B cell (primary cell): ENCODE data around the gene SS18L1. TPM values are rescaled to one million over a fixed set of nuclear protein-coding genes. Genes with fewer than 3 reads are reported as not detected.

Source experiments
- ATAC-seq: fragments of 200-7000 bp; cut with Tn5 transposase; one replicate; pipeline ENCODE4 v1.10.0; 2021; ENCODE audit warnings: low read depth, mild to moderate bottlenecking, moderate number of reproducible peaks, moderate library complexity
- CTCF ChIA-PET: fragments of 350-600 bp; sonication (Branson Sonifier 250); formaldehyde crosslinking; loops from one replicate; lab custom pipeline; 2021; ENCODE audit warnings: antibody characterized with exemption, inconsistent platforms; lab: Charles Lee
- POLR2A ChIA-PET: fragments of 350-600 bp; sonication (Branson Sonifier 250); formaldehyde crosslinking; loops from one replicate; lab custom pipeline; 2021; ENCODE audit warnings: antibody characterized with exemption; lab: Charles Lee
- DNase-seq: peaks from one replicate; pipeline ENCODE4 v3.0.0; 2013
- H2AFZ ChIP-seq: 2 replicates; pipeline ENCODE4 v1.6.1; 2012; ENCODE audit warnings: mild to moderate bottlenecking, low read depth, low read length; ENCODE audit not compliant: insufficient read depth, poor library complexity, severe bottlenecking
- H3K27ac ChIP-seq, 2 donors: 1 replicate in 1 of 2; 2 replicates in 1 of 2; pipeline ENCODE4 v1.5.1; 2012 to 2013; ENCODE audit warnings: low read length in 2 of 2, mild to moderate bottlenecking in 2 of 2, moderate library complexity in 1 of 2
- H3K27me3 ChIP-seq, 4 experiments: fragments of 200-600 bp in 1 of 4; sonication (generic) in 1 of 4; replicated peaks in 1 of 4; 1 replicate in 2 of 4; 2 replicates in 2 of 4; pipeline versions ENCODE4 v1.6.1 to v1.7.0; 2013 to 2016; ENCODE audit warnings: low read length in 3 of 4, mild to moderate bottlenecking in 2 of 4, mixed read lengths in 1 of 4, moderate library complexity in 1 of 4; ENCODE audit not compliant: insufficient read depth in 4 of 4, control insufficient read depth in 3 of 4; ENCODE audit errors: control extremely low read depth in 1 of 4
- H3K36me3 ChIP-seq, 2 experiments: replicated peaks in 1 of 2; 1 replicate in 1 of 2; 2 replicates in 1 of 2; pipeline versions ENCODE4 v1.6.1 to v1.7.1; 2013; ENCODE audit warnings: low read length in 1 of 2; ENCODE audit not compliant: insufficient read depth in 2 of 2, control insufficient read depth in 1 of 2; ENCODE audit errors: control extremely low read depth in 1 of 2, extremely low read depth in 1 of 2
- H3K4me1 ChIP-seq, 2 donors: fragments of 200-600 bp in 1 of 2; sonication (generic) in 1 of 2; 1 replicate in 1 of 2; 2 replicates in 1 of 2; pipeline versions ENCODE4 v1.5.1 to v1.6.1; 2013 to 2017; ENCODE audit warnings: low read length in 2 of 2; ENCODE audit not compliant: control insufficient read depth in 2 of 2, insufficient read depth in 2 of 2
- H3K4me2 ChIP-seq: replicated peaks from 2 replicates; pipeline ENCODE3; 2012; ENCODE audit warnings: mild to moderate bottlenecking, low read depth, low read length; ENCODE audit not compliant: poor library complexity, severe bottlenecking
- H3K4me3 ChIP-seq, 5 experiments: fragments of 200-600 bp in 1 of 5; sonication (generic) in 1 of 5; 1 replicate in 3 of 5; 2 replicates in 2 of 5; pipeline versions ENCODE4 v1.5.1 to v1.7.0; 2011 to 2016; ENCODE audit warnings: low read length in 4 of 5, mild to moderate bottlenecking in 4 of 5, low read depth in 2 of 5, control low read depth in 1 of 5, moderate library complexity in 1 of 5; ENCODE audit not compliant: insufficient read depth in 1 of 5; ENCODE audit errors: control extremely low read depth in 1 of 5, extremely low read depth in 1 of 5
- H3K79me2 ChIP-seq: fragments of 200-600 bp; sonication (generic); one replicate; pipeline ENCODE4 v1.6.0; 2016; ENCODE audit warnings: low read length; ENCODE audit not compliant: control insufficient read depth, insufficient read depth
- H3K9ac ChIP-seq: fragments of 200-600 bp; sonication (generic); 2 replicates; pipeline ENCODE4 v1.6.1; 2017; ENCODE audit warnings: mild to moderate bottlenecking, low read length, moderate library complexity
- H3K9me3 ChIP-seq, 3 donors: one replicate each; pipeline versions ENCODE4 v1.6.1 to v1.7.1; 2013; ENCODE audit warnings: low read length in 2 of 3; ENCODE audit not compliant: control insufficient read depth in 2 of 3, insufficient read depth in 1 of 3; ENCODE audit errors: control extremely low read depth in 1 of 3
- H4K20me1 ChIP-seq: 2 replicates; pipeline ENCODE4 v1.6.0; 2012; ENCODE audit warnings: mild to moderate bottlenecking, low read length; ENCODE audit not compliant: insufficient read depth, control insufficient read depth, poor library complexity, severe bottlenecking
- H3K27ac Mint-ChIP-seq: one replicate; pipeline ENCODE4 v1.8.0; 2021; ENCODE audit warnings: mixed read lengths
- H3K27me3 Mint-ChIP-seq: one replicate; pipeline ENCODE4 v1.8.0; 2021; ENCODE audit warnings: mixed read lengths
- H3K4me1 Mint-ChIP-seq: one replicate; pipeline ENCODE4 v1.8.0; 2021; ENCODE audit warnings: mixed read lengths
- H3K4me3 Mint-ChIP-seq: one replicate; pipeline ENCODE4 v1.8.0; 2021; ENCODE audit warnings: mixed read lengths
- H3K9me3 Mint-ChIP-seq: one replicate; pipeline ENCODE4 v1.8.0; 2022; ENCODE audit warnings: mixed read lengths; ENCODE audit not compliant: insufficient read depth
- EZH2 ChIP-seq: IDR thresholded peaks from 2 replicates; pipeline ENCODE4 v1.6.1; 2012; ENCODE audit warnings: borderline replicate concordance, low read depth, mild to moderate bottlenecking, moderate library complexity, low read length; ENCODE audit not compliant: insufficient read depth, poor library complexity, severe bottlenecking
- WGBS: methylation state at CpG from one replicate; pipeline ENCODE4 v1.1.5; 2013; ENCODE audit warnings: missing lambda C conversion rate; ENCODE audit not compliant: insufficient coverage; 5-methylcytosine and 5-hydroxymethylcytosine counted together
- intact Hi-C: fragments of 100-400 bp; cut with micrococcal nuclease; formaldehyde crosslinking; loops from one replicate; pipeline ENCODE4 v1.10.0; 2022
- polyA plus RNA-seq: library from polyadenylated mRNA; depleted of rRNA; stranded (reverse); fragments of >200 nt; gene quantifications from 2 replicates; pipeline ENCODE4 v1.2.3, GENCODE V29; 2012
- total RNA-seq, 2 donors: library from RNA; stranded (reverse); fragments of 120-200 nt in 1 of 2; gene quantifications; 1 replicate in 1 of 2; 2 replicates in 1 of 2; pipeline versions ENCODE4 v1.2.3 to v1.2.4, GENCODE V29; 2013 to 2022
- TF ChIP-seq, protein P1 (sequence below): fragments of 200-600 bp; IDR thresholded peaks from one replicate; pipeline ENCODE4 v1.8.0; 2022; ENCODE audit warnings: antibody characterized with exemption, mild to moderate bottlenecking

Gene SS18L1
- total and polyA plus RNA-seq, 2 donors (not counting 1 experiment from before 2014, with no cell fraction given) = 15.4 to 20.7 TPM

DNA sequence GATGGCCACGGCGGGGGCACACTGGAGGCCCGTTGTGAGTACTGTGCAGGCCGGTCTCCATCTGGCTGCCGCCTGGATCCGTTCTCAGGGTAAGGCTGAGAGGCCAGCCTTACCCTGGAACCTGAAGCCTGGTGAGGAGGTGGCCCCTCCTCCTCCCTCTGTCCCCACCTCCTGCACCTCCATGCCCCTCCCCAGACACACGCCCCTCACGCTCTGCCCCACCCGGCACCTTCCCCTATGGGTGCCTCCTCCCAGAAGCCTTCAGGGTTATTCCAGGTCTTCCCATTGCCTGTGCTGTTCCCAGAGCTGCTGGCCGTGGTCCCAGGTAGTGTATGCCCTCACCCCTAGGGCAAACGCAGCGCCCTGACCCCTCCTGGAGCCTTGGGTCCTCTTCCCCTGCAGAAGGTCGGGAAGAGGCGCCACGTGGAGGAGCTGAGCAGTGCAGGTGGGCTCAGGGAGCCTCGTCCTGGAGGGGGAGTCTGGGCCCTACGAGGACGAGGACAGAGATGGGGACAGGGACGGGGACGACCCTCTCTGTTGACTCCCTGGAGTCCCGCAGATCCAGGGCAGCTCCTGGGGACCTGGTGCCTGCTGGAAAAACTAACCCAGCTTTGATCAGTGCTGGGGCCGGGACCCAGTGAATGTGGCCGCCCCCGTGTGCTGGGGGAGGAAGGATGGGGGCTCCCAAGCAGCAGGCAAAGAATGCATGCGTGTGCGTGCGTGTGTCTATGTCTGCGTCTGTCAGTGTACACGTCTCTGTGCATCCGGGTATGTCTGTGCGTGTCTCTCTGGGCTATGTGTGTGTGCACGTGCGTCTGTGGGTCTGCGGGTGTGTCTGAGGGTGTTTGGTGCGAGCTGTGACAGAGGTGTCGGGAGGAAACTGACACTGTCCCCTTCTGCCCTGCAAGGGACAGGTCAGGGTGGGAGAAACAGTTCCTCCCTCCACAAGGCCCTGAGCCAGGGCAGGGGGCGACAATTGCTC, 84.7 kb downstream of the SS18L1 start:
- ChIA-PET POLR2A (no interaction called here), CTCF (no interaction called here)
- DNase-seq = no peak
- Histone ChIP-seq H3K4me2 (no peak overlapping the region), H2AFZ (no peak overlapping the region), H3K9me3 (peaks cover 0 to 11% (median 0%) of the 10 kb centered on the region in 3 donors), H3K4me1 (no peaks in the 10 kb centered on the region), H3K4me3 (no peak overlapping the region), H3K36me3 (no peaks in the 10 kb centered on the region), H3K79me2 (no peaks in the 10 kb centered on the region), H3K27me3 (peaks cover 0 to 27% (median 2%) of the 10 kb centered on the region in 4 experiments), H3K9ac (no peak overlapping the region), H4K20me1 (no peaks in the 10 kb centered on the region), H3K27ac (no peak overlapping the region)
- Mint-ChIP-seq H3K4me1 (no peaks in the 10 kb centered on the region), H3K4me3 (no peak overlapping the region), H3K9me3 (no peaks in the 10 kb centered on the region), H3K27ac (no peak overlapping the region), H3K27me3 (peaks cover 18% of the 10 kb centered on the region)
- intact Hi-C loops = no loop called here
- no peak for ATAC-seq
- TF ChIP-seq EZH2 = no peak
- TF ChIP-seq, protein P1, sequence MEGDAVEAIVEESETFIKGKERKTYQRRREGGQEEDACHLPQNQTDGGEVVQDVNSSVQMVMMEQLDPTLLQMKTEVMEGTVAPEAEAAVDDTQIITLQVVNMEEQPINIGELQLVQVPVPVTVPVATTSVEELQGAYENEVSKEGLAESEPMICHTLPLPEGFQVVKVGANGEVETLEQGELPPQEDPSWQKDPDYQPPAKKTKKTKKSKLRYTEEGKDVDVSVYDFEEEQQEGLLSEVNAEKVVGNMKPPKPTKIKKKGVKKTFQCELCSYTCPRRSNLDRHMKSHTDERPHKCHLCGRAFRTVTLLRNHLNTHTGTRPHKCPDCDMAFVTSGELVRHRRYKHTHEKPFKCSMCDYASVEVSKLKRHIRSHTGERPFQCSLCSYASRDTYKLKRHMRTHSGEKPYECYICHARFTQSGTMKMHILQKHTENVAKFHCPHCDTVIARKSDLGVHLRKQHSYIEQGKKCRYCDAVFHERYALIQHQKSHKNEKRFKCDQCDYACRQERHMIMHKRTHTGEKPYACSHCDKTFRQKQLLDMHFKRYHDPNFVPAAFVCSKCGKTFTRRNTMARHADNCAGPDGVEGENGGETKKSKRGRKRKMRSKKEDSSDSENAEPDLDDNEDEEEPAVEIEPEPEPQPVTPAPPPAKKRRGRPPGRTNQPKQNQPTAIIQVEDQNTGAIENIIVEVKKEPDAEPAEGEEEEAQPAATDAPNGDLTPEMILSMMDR = no peak
- 62% methylated on average over 36 of the region's 37 CpGs for WGBS

DNA sequence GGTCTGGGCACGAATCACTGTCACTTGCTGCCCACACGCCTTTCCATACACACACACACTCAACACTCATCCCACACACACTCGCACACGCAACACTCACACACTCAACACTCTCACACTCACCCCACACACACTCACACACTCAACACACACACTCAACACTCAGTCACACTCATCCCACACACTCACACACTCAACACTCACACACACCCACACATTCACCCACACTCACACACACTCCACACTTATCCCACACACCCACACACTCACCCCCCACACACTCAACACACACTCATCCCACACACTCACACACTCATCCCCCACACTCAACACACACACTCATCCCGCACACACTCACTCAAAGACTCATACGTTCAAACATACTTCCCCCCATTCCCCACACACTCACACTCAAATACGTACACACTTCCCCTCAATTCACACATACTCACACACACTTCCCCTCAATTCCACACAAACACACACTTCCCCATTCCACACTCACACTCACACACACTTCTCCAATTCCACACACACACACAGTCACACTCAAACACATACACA, 85.5 kb downstream of the SS18L1 start:
- Histone ChIP-seq H3K4me1 (no peaks in the 10 kb centered on the region), H3K9me3 (peaks cover 0 to 15% (median 5%) of the 10 kb centered on the region in 3 donors), H3K79me2 (no peaks in the 10 kb centered on the region), H3K4me3 (no peak overlapping the region), H3K4me2 (no peak overlapping the region), H3K27me3 (peaks cover 0 to 27% (median 1%) of the 10 kb centered on the region in 4 experiments), H3K9ac (no peak overlapping the region), H2AFZ (no peak overlapping the region), H3K27ac (no peak overlapping the region), H4K20me1 (no peaks in the 10 kb centered on the region), H3K36me3 (no peaks in the 10 kb centered on the region)
- ATAC-seq = no peak
- Mint-ChIP-seq H3K4me1 (no peaks in the 10 kb centered on the region), H3K4me3 (no peak overlapping the region), H3K27ac (no peak overlapping the region), H3K9me3 (no peaks in the 10 kb centered on the region), H3K27me3 (peaks cover 22% of the 10 kb centered on the region)
- 77% methylated on average over 7 of the region's 7 CpGs for WGBS
- POLR2A ChIA-PET = no interaction called here
- intact Hi-C loops = no loop called here
- DNase-seq = no peak
- CTCF ChIA-PET = no interaction called here
- TF ChIP-seq, protein P1 = no peak
- no peak for TF ChIP-seq EZH2
